Activated naive CD8-positive, alpha-beta T cell treated with anti-CD3 and anti-CD28 coated beads for 36 hours (primary cell): Measurements from ENCODE around the gene BLOC1S1. TPM values are rescaled to one million over a fixed set of nuclear protein-coding genes. Genes with fewer than 3 reads are reported as not detected.

ENCODE experiments used
- DNase-seq: peaks from one replicate; pipeline ENCODE4 v3.0.0; 2021
- H3K27ac Mint-ChIP-seq: one replicate; pipeline ENCODE4 v1.8.0; 2022; ENCODE audit warnings: mild to moderate bottlenecking, moderate library complexity, mixed read lengths
- H3K27me3 Mint-ChIP-seq: one replicate; pipeline ENCODE4 v1.8.0; 2022; ENCODE audit warnings: mild to moderate bottlenecking, mixed read lengths
- H3K36me3 Mint-ChIP-seq: one replicate; pipeline ENCODE4 v1.8.0; 2021; ENCODE audit warnings: mild to moderate bottlenecking, mixed read lengths
- H3K4me1 Mint-ChIP-seq: one replicate; pipeline ENCODE4 v1.8.0; 2021; ENCODE audit warnings: mixed read lengths
- H3K4me3 Mint-ChIP-seq: one replicate; pipeline ENCODE4 v1.8.0; 2022; ENCODE audit warnings: mild to moderate bottlenecking, moderate library complexity, mixed read lengths
- H3K9me3 Mint-ChIP-seq: one replicate; pipeline ENCODE4 v1.8.0; 2022; ENCODE audit warnings: mixed read lengths
- total RNA-seq, 2 experiments: library from RNA; stranded (reverse); gene quantifications; one replicate each; pipeline ENCODE4 v1.2.3, GENCODE V29; 2021

BLOC1S1 gene
- total RNA-seq, 2 experiments from 2014 or later, result 81.9 to 88.4 TPM

- H3K4me3 Mint-ChIP-seq, result peak overlapping the region; percentile 80
- DNase-seq, result no peak
- no peaks in the 10 kb centered on the region for H3K36me3 Mint-ChIP-seq
- no peaks in the 10 kb centered on the region for H3K9me3 Mint-ChIP-seq
- H3K4me1 Mint-ChIP-seq, result peaks cover 26% of the 10 kb centered on the region
- H3K27me3 Mint-ChIP-seq, result no peaks in the 10 kb centered on the region
- H3K27ac Mint-ChIP-seq, result peak overlapping the region; percentile 85
These were observed 21.8 kb downstream of the BLOC1S1 start for GRCh38 chr12:55737581-55738122.

GRCh38 chr12:55738123-55739024 lies 22.5 kb downstream of the BLOC1S1 start:
- Mint-ChIP-seq H3K36me3 (no peaks in the 10 kb centered on the region), H3K4me1 (peaks cover 26% of the 10 kb centered on the region), H3K9me3 (no peaks in the 10 kb centered on the region), H3K4me3 (peak overlapping the region; percentile 80), H3K27ac (peak overlapping the region; percentile 85), H3K27me3 (no peaks in the 10 kb centered on the region)
- peak; percentile 78 for DNase-seq

- H3K27ac Mint-ChIP-seq, result no peak overlapping the region
- H3K9me3 Mint-ChIP-seq, result no peaks in the 10 kb centered on the region
- no peak for DNase-seq
- H3K36me3 Mint-ChIP-seq, result no peaks in the 10 kb centered on the region
- H3K4me1 Mint-ChIP-seq, result peaks cover 26% of the 10 kb centered on the region
- H3K4me3 Mint-ChIP-seq, result peak overlapping the region; percentile 80
- H3K27me3 Mint-ChIP-seq, result no peaks in the 10 kb centered on the region
These were observed 23.2 kb downstream of the BLOC1S1 start for GRCh38 chr12:55739025-55739378.

- H3K36me3 Mint-ChIP-seq, result no peaks in the 10 kb centered on the region
These were observed 26.3 kb downstream of the BLOC1S1 start for GRCh38 chr12:55741931-55742680.

GRCh38 chr12:55742719-55743405 lies 27.0 kb downstream of the BLOC1S1 start, which contains the start of gene GDF11:
Gene GDF11, plus strand, starts transcription at chr12:55743122. Its CDS starts 195 bp downstream, at chr12:55743317.
- Mint-ChIP-seq H3K36me3 (no peaks in the 10 kb centered on the region), H3K27me3 (no peaks in the 10 kb centered on the region), H3K9me3 (no peaks in the 10 kb centered on the region), H3K4me1 (peaks cover 42% of the 10 kb centered on the region), H3K4me3 (peak within 1 kb of the TSS; percentile 85), H3K27ac (peak within 1 kb of the TSS; percentile 69)
- DNase-seq, result peak; percentile 80

More at GRCh38 chr12:55741931-55742680, 26.3 kb downstream of the BLOC1S1 start:
- Mint-ChIP-seq H3K9me3 (no peaks in the 10 kb centered on the region), H3K27me3 (no peaks in the 10 kb centered on the region), H3K27ac (peak overlapping the region; percentile 62), H3K4me1 (peaks cover 48% of the 10 kb centered on the region), H3K4me3 (peak overlapping the region; percentile 81)
- DNase-seq, result no peak

GRCh38 chr12:55743406-55744339 lies 27.8 kb downstream of the BLOC1S1 start:
- DNase-seq, result peak; percentile 53
- Mint-ChIP-seq H3K27ac (peak overlapping the region; percentile 69), H3K9me3 (no peaks in the 10 kb centered on the region), H3K36me3 (no peaks in the 10 kb centered on the region), H3K4me3 (peak overlapping the region; percentile 85), H3K27me3 (no peaks in the 10 kb centered on the region), H3K4me1 (peaks cover 37% of the 10 kb centered on the region)

- H3K36me3 Mint-ChIP-seq, result peaks cover 4% of the 10 kb centered on the region
- H3K27me3 Mint-ChIP-seq, result no peaks in the 10 kb centered on the region
- peak overlapping the region; percentile 69 for H3K27ac Mint-ChIP-seq
- H3K9me3 Mint-ChIP-seq, result no peaks in the 10 kb centered on the region
- peak overlapping the region; percentile 85 for H3K4me3 Mint-ChIP-seq
- H3K4me1 Mint-ChIP-seq, result peaks cover 34% of the 10 kb centered on the region
- DNase-seq, result no peak
These were observed 28.6 kb downstream of the BLOC1S1 start for GRCh38 chr12:55744340-55745030.

GRCh38 chr12:55745361-55746173 lies 29.7 kb downstream of the BLOC1S1 start:
- Mint-ChIP-seq H3K36me3 (peaks cover 4% of the 10 kb centered on the region), H3K27me3 (no peaks in the 10 kb centered on the region), H3K4me3 (peak overlapping the region; percentile 85), H3K4me1 (peaks cover 35% of the 10 kb centered on the region), H3K9me3 (no peaks in the 10 kb centered on the region), H3K27ac (no peak overlapping the region)
- no peak for DNase-seq

GRCh38 chr12:55746174-55746912 lies 30.5 kb downstream of the BLOC1S1 start:
- no peak for DNase-seq
- peaks cover 33% of the 10 kb centered on the region for H3K4me1 Mint-ChIP-seq
- H3K4me3 Mint-ChIP-seq, result no peak overlapping the region
- no peaks in the 10 kb centered on the region for H3K27me3 Mint-ChIP-seq
- peaks cover 7% of the 10 kb centered on the region for H3K36me3 Mint-ChIP-seq
- H3K27ac Mint-ChIP-seq, result no peak overlapping the region
- H3K9me3 Mint-ChIP-seq, result no peaks in the 10 kb centered on the region

- Mint-ChIP-seq H3K4me1 (peaks cover 31% of the 10 kb centered on the region), H3K27me3 (no peaks in the 10 kb centered on the region), H3K9me3 (no peaks in the 10 kb centered on the region), H3K36me3 (peaks cover 7% of the 10 kb centered on the region), H3K27ac (no peak overlapping the region), H3K4me3 (no peak overlapping the region)
- DNase-seq, result no peak
These were observed 31.0 kb downstream of the BLOC1S1 start for GRCh38 chr12:55746913-55747231.

- Mint-ChIP-seq H3K4me1 (peaks cover 30% of the 10 kb centered on the region), H3K9me3 (no peaks in the 10 kb centered on the region), H3K27ac (no peak overlapping the region), H3K27me3 (no peaks in the 10 kb centered on the region), H3K36me3 (peaks cover 7% of the 10 kb centered on the region), H3K4me3 (no peak overlapping the region)
- no peak for DNase-seq
These were observed 32.6 kb downstream of the BLOC1S1 start for GRCh38 chr12:55748230-55748993.

GRCh38 chr12:55755246-55755645 lies 39.4 kb downstream of the BLOC1S1 start:
- H3K4me1 Mint-ChIP-seq, result peaks cover 20% of the 10 kb centered on the region
- H3K4me3 Mint-ChIP-seq, result no peak overlapping the region
- H3K27me3 Mint-ChIP-seq, result no peaks in the 10 kb centered on the region
- DNase-seq, result no peak
- H3K9me3 Mint-ChIP-seq, result no peaks in the 10 kb centered on the region
- H3K27ac Mint-ChIP-seq, result peak overlapping the region; percentile 24
- H3K36me3 Mint-ChIP-seq, result peaks cover 11% of the 10 kb centered on the region
